ENCODE measurements around the gene CORO2B.

DNA sequence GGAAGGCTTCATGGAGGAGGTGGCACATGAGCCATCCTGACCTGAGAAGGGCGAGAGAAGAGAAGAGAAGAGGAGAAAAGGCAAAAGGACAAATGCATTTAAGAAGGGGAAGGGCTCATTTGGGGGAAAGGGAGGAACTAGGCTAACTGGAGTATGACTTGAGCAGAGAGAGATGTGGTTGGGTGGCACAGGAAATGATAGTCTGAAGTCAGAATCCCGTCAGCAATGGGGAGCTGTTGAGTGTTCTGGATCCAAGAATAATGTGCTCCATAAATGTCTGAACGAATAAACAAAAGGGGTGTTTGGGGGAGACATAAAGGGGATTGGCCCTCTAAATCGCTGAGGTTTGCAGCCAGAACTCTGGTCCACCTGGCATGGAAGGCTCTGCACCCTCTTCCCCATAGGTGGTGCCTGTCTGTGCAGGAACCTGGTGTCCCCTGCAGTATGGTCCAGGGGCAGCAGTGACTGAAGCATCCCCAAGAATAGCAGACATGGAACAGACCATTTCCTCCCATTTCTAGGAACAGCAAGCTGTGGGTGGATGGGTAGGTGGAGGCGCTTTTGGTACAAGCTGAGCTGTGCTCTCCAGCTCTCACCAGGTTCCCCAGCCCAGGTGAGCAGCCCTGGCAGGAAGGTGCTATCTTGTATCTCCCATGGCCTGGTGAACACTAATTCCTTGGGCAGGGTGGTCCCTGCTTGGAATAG lies 15.2 kb downstream of the CORO2B start:
- TF ChIP-seq, protein P1, sequence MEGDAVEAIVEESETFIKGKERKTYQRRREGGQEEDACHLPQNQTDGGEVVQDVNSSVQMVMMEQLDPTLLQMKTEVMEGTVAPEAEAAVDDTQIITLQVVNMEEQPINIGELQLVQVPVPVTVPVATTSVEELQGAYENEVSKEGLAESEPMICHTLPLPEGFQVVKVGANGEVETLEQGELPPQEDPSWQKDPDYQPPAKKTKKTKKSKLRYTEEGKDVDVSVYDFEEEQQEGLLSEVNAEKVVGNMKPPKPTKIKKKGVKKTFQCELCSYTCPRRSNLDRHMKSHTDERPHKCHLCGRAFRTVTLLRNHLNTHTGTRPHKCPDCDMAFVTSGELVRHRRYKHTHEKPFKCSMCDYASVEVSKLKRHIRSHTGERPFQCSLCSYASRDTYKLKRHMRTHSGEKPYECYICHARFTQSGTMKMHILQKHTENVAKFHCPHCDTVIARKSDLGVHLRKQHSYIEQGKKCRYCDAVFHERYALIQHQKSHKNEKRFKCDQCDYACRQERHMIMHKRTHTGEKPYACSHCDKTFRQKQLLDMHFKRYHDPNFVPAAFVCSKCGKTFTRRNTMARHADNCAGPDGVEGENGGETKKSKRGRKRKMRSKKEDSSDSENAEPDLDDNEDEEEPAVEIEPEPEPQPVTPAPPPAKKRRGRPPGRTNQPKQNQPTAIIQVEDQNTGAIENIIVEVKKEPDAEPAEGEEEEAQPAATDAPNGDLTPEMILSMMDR (IDR thresholded peaks at IDR 0.05; ENCODE audit: poor library complexity, severe bottlenecking) = no peak
- no peak for TF ChIP-seq EZH2 (IDR thresholded peaks at IDR 0.05; ENCODE audit: borderline replicate concordance, insufficient read depth, low read length, poor library complexity, severe bottlenecking)
- TF ChIP-seq RAD21 (conservative IDR thresholded peaks at IDR 0.05) = no peak
- no peak for TF ChIP-seq POLR2AphosphoS5 (IDR thresholded peaks at IDR 0.05)
- TF ChIP-seq EP300 (conservative IDR thresholded peaks at IDR 0.05; ENCODE audit: poor library complexity, severe bottlenecking) = no peak
- no peak for TF ChIP-seq MXI1 (conservative IDR thresholded peaks at IDR 0.05; ENCODE audit: poor library complexity, severe bottlenecking)
- TF ChIP-seq, protein P2, sequence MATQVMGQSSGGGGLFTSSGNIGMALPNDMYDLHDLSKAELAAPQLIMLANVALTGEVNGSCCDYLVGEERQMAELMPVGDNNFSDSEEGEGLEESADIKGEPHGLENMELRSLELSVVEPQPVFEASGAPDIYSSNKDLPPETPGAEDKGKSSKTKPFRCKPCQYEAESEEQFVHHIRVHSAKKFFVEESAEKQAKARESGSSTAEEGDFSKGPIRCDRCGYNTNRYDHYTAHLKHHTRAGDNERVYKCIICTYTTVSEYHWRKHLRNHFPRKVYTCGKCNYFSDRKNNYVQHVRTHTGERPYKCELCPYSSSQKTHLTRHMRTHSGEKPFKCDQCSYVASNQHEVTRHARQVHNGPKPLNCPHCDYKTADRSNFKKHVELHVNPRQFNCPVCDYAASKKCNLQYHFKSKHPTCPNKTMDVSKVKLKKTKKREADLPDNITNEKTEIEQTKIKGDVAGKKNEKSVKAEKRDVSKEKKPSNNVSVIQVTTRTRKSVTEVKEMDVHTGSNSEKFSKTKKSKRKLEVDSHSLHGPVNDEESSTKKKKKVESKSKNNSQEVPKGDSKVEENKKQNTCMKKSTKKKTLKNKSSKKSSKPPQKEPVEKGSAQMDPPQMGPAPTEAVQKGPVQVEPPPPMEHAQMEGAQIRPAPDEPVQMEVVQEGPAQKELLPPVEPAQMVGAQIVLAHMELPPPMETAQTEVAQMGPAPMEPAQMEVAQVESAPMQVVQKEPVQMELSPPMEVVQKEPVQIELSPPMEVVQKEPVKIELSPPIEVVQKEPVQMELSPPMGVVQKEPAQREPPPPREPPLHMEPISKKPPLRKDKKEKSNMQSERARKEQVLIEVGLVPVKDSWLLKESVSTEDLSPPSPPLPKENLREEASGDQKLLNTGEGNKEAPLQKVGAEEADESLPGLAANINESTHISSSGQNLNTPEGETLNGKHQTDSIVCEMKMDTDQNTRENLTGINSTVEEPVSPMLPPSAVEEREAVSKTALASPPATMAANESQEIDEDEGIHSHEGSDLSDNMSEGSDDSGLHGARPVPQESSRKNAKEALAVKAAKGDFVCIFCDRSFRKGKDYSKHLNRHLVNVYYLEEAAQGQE (IDR thresholded peaks at IDR 0.05; ENCODE audit: borderline replicate concordance) = no peak
- no peak for TF ChIP-seq SMC3 (conservative IDR thresholded peaks at IDR 0.05; ENCODE audit: poor library complexity)

All from neural cell (in vitro differentiated cells).